Measurements from ENCODE around the gene SIGLECL1.
"Not testable (repeated sequence)": the region's sequence is repeated elsewhere in the genome, so short reads cannot be mapped to it uniquely, and the experiment has no call there.

SIGLECL1 gene

GRCh38 chr19:51250786-51251467 is at the start of gene SIGLECL1:
Gene SIGLECL1 (plus strand): TSS chr19:51251080. CDS start chr19:51264073, 12,993 bp downstream.
- no peak for DNase-seq (ENCODE audit: low read depth in 2 of 2, low spot score in 1 of 2)

GRCh38 chr19:51201712-51202111 is 49.2 kb upstream of the SIGLECL1 start:
- DNase-seq (ENCODE audit: low read depth in 2 of 2, low spot score in 1 of 2) = no peak

- no peak for DNase-seq (ENCODE audit: low read depth in 2 of 2, low spot score in 1 of 2)
These were observed 47.0 kb upstream of the SIGLECL1 start for GRCh38 chr19:51203916-51204315.

- DNase-seq (ENCODE audit: low read depth in 2 of 2, low spot score in 1 of 2) = no peak
These were observed 46.6 kb upstream of the SIGLECL1 start for GRCh38 chr19:51204321-51204720.

GRCh38 chr19:51207747-51208146 is 43.1 kb upstream of the SIGLECL1 start:
- DNase-seq (ENCODE audit: low read depth in 2 of 2, low spot score in 1 of 2) = no peak

- no peak for DNase-seq (ENCODE audit: low read depth in 2 of 2, low spot score in 1 of 2)
These were observed 40.6 kb upstream of the SIGLECL1 start for GRCh38 chr19:51210191-51210784.

- DNase-seq (ENCODE audit: low read depth in 2 of 2, low spot score in 1 of 2) = not testable (repeated sequence)
These were observed 40.0 kb upstream of the SIGLECL1 start for GRCh38 chr19:51210874-51211361.

- no peak for DNase-seq (ENCODE audit: low read depth in 2 of 2, low spot score in 1 of 2)
These were observed 39.0 kb upstream of the SIGLECL1 start for GRCh38 chr19:51211833-51212232.

- DNase-seq (ENCODE audit: low read depth in 2 of 2, low spot score in 1 of 2) = no peak
These were observed 31.6 kb upstream of the SIGLECL1 start for GRCh38 chr19:51219307-51219706.

- DNase-seq (ENCODE audit: low read depth in 2 of 2, low spot score in 1 of 2) = no peak
These were observed 30.9 kb upstream of the SIGLECL1 start for GRCh38 chr19:51219971-51220370.

GRCh38 chr19:51220996-51221395 is 29.9 kb upstream of the SIGLECL1 start:
- no peak for DNase-seq (ENCODE audit: low read depth in 2 of 2, low spot score in 1 of 2)

- DNase-seq (ENCODE audit: low read depth in 2 of 2, low spot score in 1 of 2) = no peak
These were observed 26.7 kb upstream of the SIGLECL1 start for GRCh38 chr19:51224163-51224641.

- not testable (repeated sequence) for DNase-seq (ENCODE audit: low read depth in 2 of 2, low spot score in 1 of 2)
These were observed 25.9 kb upstream of the SIGLECL1 start, which contains the start of gene CD33 for GRCh38 chr19:51224898-51225393. Gene CD33 (plus strand): TSS chr19:51225080. CDS start chr19:51225119, 39 bp downstream.

- DNase-seq (ENCODE audit: low read depth in 2 of 2, low spot score in 1 of 2) = no peak
These were observed 24.8 kb upstream of the SIGLECL1 start for GRCh38 chr19:51226067-51226466.

GRCh38 chr19:51227326-51227725 is 23.6 kb upstream of the SIGLECL1 start:
- no peak for DNase-seq (ENCODE audit: low read depth in 2 of 2, low spot score in 1 of 2)

- no peak for DNase-seq (ENCODE audit: low read depth in 2 of 2, low spot score in 1 of 2)
These were observed 22.9 kb upstream of the SIGLECL1 start for GRCh38 chr19:51227966-51228365.

GRCh38 chr19:51240866-51241265 is 10.0 kb upstream of the SIGLECL1 start:
- no peak for DNase-seq (ENCODE audit: low read depth in 2 of 2, low spot score in 1 of 2)

- DNase-seq (ENCODE audit: low read depth in 2 of 2, low spot score in 1 of 2) = no peak
These were observed 7.8 kb upstream of the SIGLECL1 start for GRCh38 chr19:51242881-51243630.

GRCh38 chr19:51246164-51246552 is 4.7 kb upstream of the SIGLECL1 start:
- no peak for DNase-seq (ENCODE audit: low read depth in 2 of 2, low spot score in 1 of 2)

GRCh38 chr19:51247972-51248590 is 2.8 kb upstream of the SIGLECL1 start:
- no peak for DNase-seq (ENCODE audit: low read depth in 2 of 2, low spot score in 1 of 2)

GRCh38 chr19:51251468-51251820 is 564 bp downstream of the SIGLECL1 start:
- no peak for DNase-seq (ENCODE audit: low read depth in 2 of 2, low spot score in 1 of 2)
